Rectal smooth muscle tissue (tissue), 1 donor: ENCODE results near the gene PCDHGC3.

Source experiments
- H3K27ac ChIP-seq: one replicate; pipeline ENCODE4 v1.7.0; 2013; ENCODE audit warnings: low read depth, low read length, inconsistent platforms
- H3K27me3 ChIP-seq: one replicate; pipeline ENCODE4 v1.7.0; 2013; ENCODE audit warnings: low read length; ENCODE audit not compliant: control insufficient read depth, insufficient read depth
- H3K36me3 ChIP-seq: one replicate; pipeline ENCODE4 v1.7.0; 2013; ENCODE audit warnings: low read length; ENCODE audit not compliant: control insufficient read depth, insufficient read depth
- H3K4me1 ChIP-seq: one replicate; pipeline ENCODE4 v1.7.0; 2013; ENCODE audit warnings: low read length; ENCODE audit not compliant: control insufficient read depth, insufficient read depth
- H3K4me3 ChIP-seq: one replicate; pipeline ENCODE4 v1.7.0; 2013; ENCODE audit warnings: low read length
- H3K9ac ChIP-seq: one replicate; pipeline ENCODE4 v1.7.0; 2013; ENCODE audit warnings: low read length

The PCDHGC3 gene

GRCh38 chr5:141488591-141489561 is 13.1 kb downstream of the PCDHGC3 start, which contains the start of gene PCDHGC5:
TSS of gene PCDHGC5 (plus strand) at chr5:141489081. CDS start at chr5:141489241, 160 bp downstream.
- peaks cover 14% of the 10 kb centered on the region for H3K4me1 ChIP-seq
- H3K36me3 ChIP-seq, result peaks cover 2% of the 10 kb centered on the region
- H3K27me3 ChIP-seq, result no peaks in the 10 kb centered on the region
- no peak within 1 kb of the TSS for H3K4me3 ChIP-seq
- no peak within 1 kb of the TSS for H3K9ac ChIP-seq
- H3K27ac ChIP-seq, result no peak within 1 kb of the TSS

GRCh38 chr5:141489841-141490240 is 14.1 kb downstream of the PCDHGC3 start:
- no peak overlapping the region for H3K27ac ChIP-seq

DNA sequence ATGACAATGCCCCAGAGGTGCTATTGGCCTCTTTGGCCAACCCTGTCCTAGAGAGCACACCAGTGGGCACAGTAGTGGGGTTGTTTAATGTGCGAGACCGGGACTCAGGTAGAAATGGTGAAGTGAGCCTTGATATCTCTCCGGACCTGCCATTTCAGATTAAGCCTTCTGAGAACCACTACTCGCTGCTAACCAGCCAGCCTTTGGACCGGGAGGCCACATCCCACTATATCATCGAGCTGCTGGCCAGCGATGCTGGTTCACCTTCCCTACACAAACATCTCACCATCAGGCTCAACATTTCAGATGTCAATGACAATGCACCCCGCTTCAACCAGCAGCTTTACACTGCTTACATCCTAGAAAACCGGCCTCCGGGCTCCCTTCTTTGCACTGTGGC is 14.5 kb downstream of the PCDHGC3 start:
- peaks cover 2% of the 10 kb centered on the region for H3K36me3 ChIP-seq
- H3K4me1 ChIP-seq, result peaks cover 7% of the 10 kb centered on the region
- no peaks in the 10 kb centered on the region for H3K27me3 ChIP-seq
- no peak overlapping the region for H3K9ac ChIP-seq
- no peak overlapping the region for H3K27ac ChIP-seq
- H3K4me3 ChIP-seq, result no peak overlapping the region

More at GRCh38 chr5:141489841-141490240, 14.1 kb downstream of the PCDHGC3 start:
- Histone ChIP-seq H3K4me1 (peaks cover 10% of the 10 kb centered on the region), H3K27me3 (no peaks in the 10 kb centered on the region), H3K36me3 (peaks cover 2% of the 10 kb centered on the region), H3K4me3 (no peak overlapping the region), H3K9ac (no peak overlapping the region)

DNA sequence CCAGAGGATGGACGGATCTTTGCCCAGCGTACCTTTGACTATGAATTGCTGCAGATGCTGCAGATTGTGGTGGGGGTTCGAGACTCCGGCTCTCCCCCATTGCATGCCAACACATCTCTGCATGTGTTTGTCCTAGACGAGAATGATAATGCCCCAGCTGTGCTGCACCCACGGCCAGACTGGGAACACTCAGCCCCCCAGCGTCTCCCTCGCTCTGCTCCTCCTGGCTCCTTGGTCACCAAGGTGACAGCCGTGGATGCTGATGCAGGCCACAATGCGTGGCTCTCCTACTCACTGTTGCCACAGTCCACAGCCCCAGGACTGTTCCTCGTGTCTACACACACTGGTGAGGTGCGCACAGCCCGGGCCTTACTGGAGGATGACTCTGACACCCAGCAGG is 15.0 kb downstream of the PCDHGC3 start:
- H3K4me3 ChIP-seq, result no peak overlapping the region
- no peaks in the 10 kb centered on the region for H3K27me3 ChIP-seq
- peaks cover 4% of the 10 kb centered on the region for H3K4me1 ChIP-seq
- no peak overlapping the region for H3K27ac ChIP-seq
- no peak overlapping the region for H3K9ac ChIP-seq
- H3K36me3 ChIP-seq, result peaks cover 2% of the 10 kb centered on the region

DNA sequence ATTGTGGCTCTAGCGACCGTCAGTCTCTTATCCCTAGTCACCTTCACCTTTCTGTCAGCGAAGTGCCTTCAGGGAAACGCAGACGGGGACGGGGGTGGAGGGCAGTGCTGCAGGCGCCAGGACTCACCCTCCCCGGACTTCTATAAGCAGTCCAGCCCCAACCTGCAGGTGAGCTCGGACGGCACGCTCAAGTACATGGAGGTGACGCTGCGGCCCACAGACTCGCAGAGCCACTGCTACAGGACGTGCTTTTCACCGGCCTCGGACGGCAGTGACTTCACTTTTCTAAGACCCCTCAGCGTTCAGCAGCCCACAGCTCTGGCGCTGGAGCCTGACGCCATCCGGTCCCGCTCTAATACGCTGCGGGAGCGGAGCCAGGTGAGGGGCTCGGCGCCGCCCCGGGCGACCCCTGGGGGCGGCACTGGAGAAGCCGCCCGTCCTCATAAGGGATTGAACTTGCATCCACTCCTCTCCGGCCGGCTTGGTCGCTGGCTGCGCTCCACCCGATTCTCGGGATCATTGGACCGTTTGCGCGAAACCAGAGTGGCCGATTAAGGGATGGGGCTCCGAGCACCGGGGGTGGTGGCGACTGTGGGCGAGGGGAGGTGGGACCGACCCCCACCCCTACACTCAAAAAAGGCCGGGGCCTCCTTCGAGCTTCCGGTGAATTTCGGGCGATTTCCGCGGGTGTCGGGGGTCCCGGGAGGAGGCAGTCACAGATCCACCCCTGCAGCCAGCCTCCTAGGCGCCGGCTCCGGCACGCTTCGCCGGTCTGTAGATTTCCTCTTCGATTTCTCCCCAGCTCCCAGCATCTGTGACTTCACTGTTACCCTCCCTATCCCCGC is 15.8 kb downstream of the PCDHGC3 start:
- Histone ChIP-seq H3K27me3 (no peaks in the 10 kb centered on the region), H3K4me1 (peaks cover 4% of the 10 kb centered on the region), H3K27ac (no peak overlapping the region), H3K36me3 (peaks cover 5% of the 10 kb centered on the region), H3K9ac (no peak overlapping the region), H3K4me3 (no peak overlapping the region)

DNA sequence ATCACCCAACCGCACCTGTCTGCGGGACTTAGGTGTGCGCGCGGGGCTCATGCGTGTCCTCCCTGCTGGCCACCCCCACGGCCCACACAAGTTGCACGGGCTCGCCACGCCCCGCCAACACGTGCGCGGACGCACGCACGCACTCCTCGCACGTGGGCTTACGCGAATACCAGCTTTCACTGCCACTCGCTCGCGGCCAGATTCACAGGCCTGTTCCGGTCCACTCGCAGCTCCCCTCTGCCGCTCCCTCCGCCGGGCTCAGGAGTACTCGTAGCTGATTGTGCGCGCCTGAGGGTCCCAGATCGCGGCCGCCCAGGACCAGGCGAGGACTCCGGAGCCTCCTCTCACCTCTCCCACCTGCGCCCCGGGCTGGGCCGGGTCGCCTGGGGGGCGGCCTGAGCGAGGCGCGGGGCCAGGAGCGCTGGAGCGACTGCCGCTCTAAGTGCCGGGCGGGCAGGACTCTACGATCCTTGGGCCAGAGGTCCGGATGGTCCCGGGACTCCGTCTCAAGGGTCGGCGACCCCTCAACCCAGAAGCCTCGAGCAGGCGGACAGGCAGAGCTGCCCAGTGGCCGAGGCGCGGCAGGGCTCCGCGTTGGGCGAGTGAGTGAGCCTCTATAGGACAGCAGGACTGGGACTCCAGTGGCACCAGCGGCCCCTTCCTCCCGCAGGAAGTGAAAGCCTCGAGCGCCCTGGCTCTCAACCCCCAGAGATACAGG is 16.6 kb downstream of the PCDHGC3 start:
- Histone ChIP-seq H3K4me1 (peaks cover 4% of the 10 kb centered on the region), H3K4me3 (no peak overlapping the region), H3K27ac (no peak overlapping the region), H3K27me3 (no peaks in the 10 kb centered on the region), H3K9ac (no peak overlapping the region), H3K36me3 (peaks cover 7% of the 10 kb centered on the region)

DNA sequence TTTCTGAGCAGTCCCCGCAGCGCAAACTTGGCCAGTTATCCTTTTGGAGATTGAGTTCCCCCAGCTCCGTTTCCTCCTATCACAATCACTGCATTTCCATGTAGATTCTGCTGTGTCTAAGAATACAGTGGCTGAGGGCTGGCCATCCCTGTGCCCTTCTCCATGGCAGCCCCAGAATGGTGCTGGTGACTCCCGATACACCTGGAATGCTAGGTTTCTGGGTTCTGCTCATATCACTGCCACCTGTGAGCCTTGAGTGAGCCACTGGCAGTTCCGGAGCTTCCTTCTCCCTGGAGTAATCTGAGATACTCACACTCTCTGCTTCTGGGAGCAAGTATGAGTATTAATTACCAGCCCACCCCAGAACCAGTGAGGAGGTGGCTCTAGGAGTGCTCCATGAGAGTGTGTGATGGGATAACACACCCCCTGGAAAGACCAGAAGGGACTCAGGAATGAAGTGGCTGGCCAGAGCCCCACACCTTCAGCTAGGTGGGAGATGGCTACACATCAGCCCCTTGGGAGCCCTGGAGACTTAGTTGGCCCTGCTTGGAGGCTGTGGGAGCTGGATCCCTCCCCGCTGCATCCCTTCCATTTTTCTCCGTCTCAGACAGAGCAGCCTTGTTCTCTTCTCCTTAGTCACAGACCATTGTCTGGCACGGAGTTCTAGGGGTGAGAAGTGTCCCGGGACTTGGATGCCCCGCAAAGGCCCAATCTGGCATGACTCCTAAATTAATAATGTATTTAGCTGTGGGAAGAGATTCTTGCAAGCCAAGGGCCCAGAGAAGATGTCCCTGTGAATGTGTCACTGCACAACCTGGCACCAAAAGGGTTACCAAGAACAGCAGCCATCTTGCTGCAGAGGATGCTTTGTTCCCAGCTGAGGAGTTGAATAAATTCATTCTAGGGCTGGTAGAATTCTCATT is 18.0 kb downstream of the PCDHGC3 start:
- no peak overlapping the region for H3K4me3 ChIP-seq
- no peak overlapping the region for H3K27ac ChIP-seq
- H3K9ac ChIP-seq, result no peak overlapping the region
- peaks cover 4% of the 10 kb centered on the region for H3K4me1 ChIP-seq
- H3K27me3 ChIP-seq, result no peaks in the 10 kb centered on the region
- H3K36me3 ChIP-seq, result peaks cover 10% of the 10 kb centered on the region

- H3K27me3 ChIP-seq, result no peaks in the 10 kb centered on the region
- H3K4me3 ChIP-seq, result no peak overlapping the region
- peaks cover 10% of the 10 kb centered on the region for H3K36me3 ChIP-seq
- H3K27ac ChIP-seq, result no peak overlapping the region
- no peak overlapping the region for H3K9ac ChIP-seq
- no peaks in the 10 kb centered on the region for H3K4me1 ChIP-seq
Observed at GRCh38 chr5:141494761-141495452, 19.1 kb downstream of the PCDHGC3 start.

DNA sequence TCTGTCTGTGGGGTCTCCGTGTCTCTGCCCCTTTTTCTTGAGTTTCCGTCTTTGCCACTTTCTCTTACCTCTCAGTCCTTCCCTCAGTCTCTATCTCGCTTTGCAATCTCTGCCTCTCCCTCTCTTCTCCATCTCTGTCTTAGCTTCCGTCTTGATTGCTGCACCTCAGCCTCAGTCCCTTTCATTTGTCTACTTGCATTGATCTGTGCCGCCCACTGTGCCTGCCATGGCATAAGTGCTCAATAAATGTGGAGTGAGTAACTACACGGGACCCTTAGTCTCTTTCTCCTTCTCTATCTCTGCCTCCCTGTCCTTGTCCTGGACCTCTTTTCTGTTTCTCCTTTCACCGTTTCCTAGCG is 19.7 kb downstream of the PCDHGC3 start:
- no peak overlapping the region for H3K4me3 ChIP-seq
- no peaks in the 10 kb centered on the region for H3K27me3 ChIP-seq
- no peaks in the 10 kb centered on the region for H3K4me1 ChIP-seq
- peaks cover 10% of the 10 kb centered on the region for H3K36me3 ChIP-seq
- no peak overlapping the region for H3K27ac ChIP-seq
- H3K9ac ChIP-seq, result no peak overlapping the region

DNA sequence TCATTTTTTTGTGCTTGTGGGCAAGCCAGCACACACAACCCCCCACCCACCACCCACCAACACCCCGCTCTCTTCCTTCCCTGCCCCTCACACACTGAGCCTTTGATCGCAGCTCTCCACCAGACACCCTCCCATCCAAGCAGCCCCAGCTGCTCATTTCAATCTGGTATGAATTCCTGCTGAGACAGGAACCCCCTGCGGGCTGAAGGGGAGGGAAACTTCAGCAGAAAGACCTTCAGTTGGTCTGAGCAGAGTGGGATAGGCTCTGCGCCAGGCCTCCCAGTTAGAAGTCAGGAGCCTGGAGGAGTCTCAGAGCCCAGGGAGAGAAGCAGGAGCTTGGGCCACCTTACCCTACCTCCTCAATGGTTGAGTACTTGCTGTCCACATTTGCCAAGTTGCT is 20.3 kb downstream of the PCDHGC3 start:
- Histone ChIP-seq H3K27ac (no peak overlapping the region), H3K4me1 (no peaks in the 10 kb centered on the region), H3K4me3 (no peak overlapping the region), H3K9ac (no peak overlapping the region), H3K36me3 (peaks cover 8% of the 10 kb centered on the region), H3K27me3 (no peaks in the 10 kb centered on the region)

DNA sequence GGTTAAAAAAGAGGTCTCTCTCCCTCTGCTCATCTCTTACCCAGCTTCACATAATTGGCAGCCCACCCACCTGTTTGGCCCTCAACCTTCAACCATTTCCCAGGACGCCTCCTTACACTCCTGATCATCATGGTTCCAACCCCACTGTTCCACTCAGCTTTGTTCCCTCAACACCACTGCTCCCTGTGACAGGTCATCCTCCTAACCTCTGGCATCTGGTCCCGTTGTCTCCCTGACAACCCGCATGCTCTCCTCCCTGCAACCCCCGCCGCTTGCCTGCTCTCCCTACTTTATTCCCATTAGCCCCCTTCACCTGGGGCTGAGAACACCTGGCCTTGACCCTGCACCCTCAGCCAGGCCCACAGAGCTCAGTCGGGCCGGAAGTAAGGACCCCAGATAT is 26.0 kb downstream of the PCDHGC3 start:
- H3K9ac ChIP-seq, result no peak overlapping the region
- H3K27ac ChIP-seq, result no peak overlapping the region
- H3K36me3 ChIP-seq, result peaks cover 7% of the 10 kb centered on the region

More for the DNA sequence above, 26.0 kb downstream of the PCDHGC3 start:
- peaks cover 2% of the 10 kb centered on the region for H3K4me1 ChIP-seq
- no peak overlapping the region for H3K4me3 ChIP-seq
- H3K27me3 ChIP-seq, result no peaks in the 10 kb centered on the region
